ENCODE results near the gene C11orf42.

Gene C11orf42

DNA sequence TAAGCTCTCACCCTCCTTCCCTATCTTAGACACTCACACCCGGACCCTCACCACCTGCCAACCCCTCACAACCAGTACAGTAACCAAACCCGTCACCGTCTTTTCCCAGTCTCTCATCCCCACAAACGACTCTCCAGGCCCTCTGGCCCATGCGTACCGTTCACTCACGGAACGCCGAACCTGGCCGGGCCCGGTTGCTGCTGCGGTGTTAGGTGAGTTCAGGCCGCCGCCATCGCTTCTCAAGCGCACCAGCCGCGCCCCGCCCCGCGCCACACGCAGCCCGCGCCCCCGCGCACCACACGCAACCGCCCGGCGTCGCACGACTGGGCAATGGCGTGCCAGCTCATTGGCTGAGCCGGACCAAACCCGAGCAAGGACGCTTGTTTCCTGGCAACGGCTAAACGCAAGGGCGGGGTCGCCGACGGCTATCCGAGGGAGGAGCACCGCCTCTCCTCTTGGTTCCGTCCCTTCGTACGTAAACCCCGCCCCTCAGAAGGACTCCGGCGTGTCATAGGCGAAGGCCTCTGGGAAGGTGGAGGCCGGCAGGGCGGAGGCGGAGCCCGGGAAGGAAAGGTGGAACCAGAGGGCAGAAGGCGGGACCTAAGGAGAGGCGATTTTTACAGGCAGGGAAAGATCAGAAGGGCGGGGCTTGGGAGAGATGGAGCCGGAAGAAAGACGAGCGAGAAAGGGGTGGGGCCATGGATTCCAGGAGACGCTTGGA, 29.2 kb downstream of the C11orf42 start, which contains the start of gene FHIP1B:
Gene FHIP1B (minus strand): TSS at position 250 of the 721 bp plus-strand sequence. CDS start 10,120 bp downstream, outside the sequence.
- TF ChIP-seq CTCF (IDR thresholded peaks at IDR 0.05) (no peak), ZFX (IDR thresholded peaks at IDR 0.05; ENCODE audit: borderline replicate concordance) (no peak)
- peak within 1 kb of the TSS; percentile 87 for H3K27ac ChIP-seq

GRCh38 chr11:6237266-6237665, 31.9 kb downstream of the C11orf42 start:
- no peak overlapping the region for H3K27ac ChIP-seq
- TF ChIP-seq CTCF (IDR thresholded peaks at IDR 0.05) (no peak), ZFX (IDR thresholded peaks at IDR 0.05; ENCODE audit: borderline replicate concordance) (no peak)

GRCh38 chr11:6237761-6238302, 32.5 kb downstream of the C11orf42 start:
- no peak overlapping the region for H3K27ac ChIP-seq
- TF ChIP-seq ZFX (IDR thresholded peaks at IDR 0.05; ENCODE audit: borderline replicate concordance) = no peak
- TF ChIP-seq CTCF (IDR thresholded peaks at IDR 0.05) = no peak

DNA sequence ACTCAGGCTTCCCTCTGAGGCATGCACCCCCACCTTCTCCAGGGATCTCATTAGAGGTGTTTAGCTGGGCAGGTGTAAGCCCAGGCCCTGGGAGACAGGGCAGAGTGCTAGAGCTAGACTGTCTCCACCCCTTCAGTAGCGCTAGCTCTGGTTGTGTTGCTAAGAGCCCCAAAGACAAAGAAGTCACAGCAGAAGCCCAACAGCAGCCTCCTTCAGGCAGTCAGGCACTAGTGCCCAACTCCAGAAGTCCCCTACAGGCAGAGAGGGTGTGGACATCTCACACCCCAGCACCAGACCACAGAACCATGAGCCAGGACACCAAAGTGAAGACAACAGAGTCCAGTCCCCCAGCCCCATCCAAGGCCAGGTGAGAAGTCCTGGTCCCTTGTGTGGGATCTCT, 33.5 kb downstream of the C11orf42 start, which contains the start of gene CNGA4:
Gene CNGA4 (plus strand): TSS at position 188 of the 400 bp plus-strand sequence. CDS start 118 bp downstream, at position 306.
- TF ChIP-seq ZFX (IDR thresholded peaks at IDR 0.05; ENCODE audit: borderline replicate concordance) = no peak
- no peak for TF ChIP-seq CTCF (IDR thresholded peaks at IDR 0.05)

GRCh38 chr11:6240139-6240538, 34.8 kb downstream of the C11orf42 start:
- no peak for TF ChIP-seq ZFX (IDR thresholded peaks at IDR 0.05; ENCODE audit: borderline replicate concordance)
- TF ChIP-seq CTCF (IDR thresholded peaks at IDR 0.05) = no peak
- H3K27ac ChIP-seq = no peak overlapping the region

More for the DNA sequence above, 33.5 kb downstream of the C11orf42 start, which contains the start of gene CNGA4:
- no peak within 1 kb of the TSS for H3K27ac ChIP-seq

- TF ChIP-seq CTCF (IDR thresholded peaks at IDR 0.05) (no peak), ZFX (IDR thresholded peaks at IDR 0.05; ENCODE audit: borderline replicate concordance) (no peak)
- H3K27ac ChIP-seq = no peak overlapping the region
Observed at GRCh38 chr11:6240781-6241180, 35.4 kb downstream of the C11orf42 start.

GRCh38 chr11:6241316-6241715, 36.0 kb downstream of the C11orf42 start:
- TF ChIP-seq ZFX (IDR thresholded peaks at IDR 0.05; ENCODE audit: borderline replicate concordance) (no peak), CTCF (IDR thresholded peaks at IDR 0.05) (no peak)
- no peak overlapping the region for H3K27ac ChIP-seq
